Neural progenitor cell (in vitro differentiated cells): Measurements from ENCODE around the gene SLC25A34. TPM values are rescaled to one million over a fixed set of nuclear protein-coding genes. Genes with fewer than 3 reads are reported as not detected.

Experiments
- DNase-seq: peaks from one replicate; pipeline ENCODE4 v3.0.0-alpha.2; 2016; ENCODE audit warnings: low spot score
- H2AFZ ChIP-seq: fragments of 200-600 bp; sonication (generic); replicated peaks from 2 replicates; pipeline ENCODE4 v1.6.1; 2016; ENCODE audit warnings: antibody characterized with exemption
- H3F3A ChIP-seq: fragments of 200-600 bp; sonication (generic); 2 replicates; pipeline ENCODE4 v1.6.1; 2016; ENCODE audit warnings: antibody characterized with exemption, low read depth
- H3K27ac ChIP-seq: fragments of 200-600 bp; sonication (generic); 2 replicates; pipeline ENCODE4 v1.5.1; 2016; ENCODE audit warnings: mild to moderate bottlenecking
- H3K27me3 ChIP-seq: fragments of 200-600 bp; sonication (generic); 2 replicates; pipeline ENCODE4 v1.6.1; 2016; ENCODE audit warnings: mild to moderate bottlenecking, moderate library complexity
- H3K36me3 ChIP-seq: fragments of 200-600 bp; sonication (generic); 2 replicates; pipeline ENCODE4 v1.5.1; 2016
- H3K4me1 ChIP-seq: fragments of 200-600 bp; sonication (generic); 2 replicates; pipeline ENCODE4 v1.6.1; 2016; ENCODE audit warnings: mixed run types
- H3K4me2 ChIP-seq: fragments of 200-600 bp; sonication (generic); 2 replicates; pipeline ENCODE4 v1.6.1; 2016
- H3K4me3 ChIP-seq: fragments of 200-600 bp; sonication (generic); 2 replicates; pipeline ENCODE4 v1.5.1; 2016
- H3K79me2 ChIP-seq: fragments of 200-600 bp; sonication (generic); 2 replicates; pipeline ENCODE4 v1.6.1; 2016; ENCODE audit warnings: low read depth
- H3K9ac ChIP-seq: fragments of 200-600 bp; sonication (generic); 2 replicates; pipeline ENCODE4 v1.6.1; 2016
- H3K9me3 ChIP-seq: fragments of 200-600 bp; sonication (generic); 2 replicates; pipeline ENCODE4 v1.5.1; 2016; ENCODE audit warnings: low read depth
- H4K20me1 ChIP-seq: fragments of 200-600 bp; sonication (generic); 2 replicates; pipeline ENCODE4 v1.6.1; 2016; ENCODE audit warnings: low read depth
- H3K27ac Mint-ChIP-seq: 3 replicates; pipeline ENCODE4 v1.8.0; 2021; ENCODE audit warnings: mixed read lengths
- H3K27me3 Mint-ChIP-seq: 2 replicates; pipeline ENCODE4 v1.8.0; 2022; ENCODE audit warnings: low read depth, mild to moderate bottlenecking, inconsistent platforms, moderate library complexity, mixed read lengths; ENCODE audit not compliant: insufficient read depth
- H3K36me3 Mint-ChIP-seq: 3 replicates; pipeline ENCODE4 v1.8.0; 2021; ENCODE audit warnings: mixed read lengths
- H3K4me1 Mint-ChIP-seq: 3 replicates; pipeline ENCODE4 v1.8.0; 2021; ENCODE audit warnings: mixed read lengths
- H3K4me3 Mint-ChIP-seq: 3 replicates; pipeline ENCODE4 v1.8.0; 2021; ENCODE audit warnings: mild to moderate bottlenecking, moderate library complexity, mixed read lengths
- H3K9me3 Mint-ChIP-seq: 3 replicates; pipeline ENCODE4 v1.8.0; 2020; ENCODE audit warnings: mixed read lengths
- CTCF ChIP-seq: fragments of 200-600 bp; sonication (generic); IDR thresholded peaks from 2 replicates; pipeline ENCODE4 v1.5.1; 2017; ENCODE audit warnings: antibody characterized with exemption, mild to moderate bottlenecking
- EZH2 ChIP-seq: fragments of 200-600 bp; sonication (generic); IDR thresholded peaks from 2 replicates; pipeline ENCODE4 v1.6.1; 2017; ENCODE audit warnings: antibody characterized with exemption, mild to moderate bottlenecking, moderate library complexity
- EZH2phosphoT487 ChIP-seq: fragments of 200-600 bp; sonication (generic); IDR thresholded peaks from 2 replicates; pipeline ENCODE4 v1.6.1; 2017; ENCODE audit warnings: antibody characterized with exemption
- total RNA-seq: library from RNA; depleted of rRNA; stranded (reverse); fragments of >200 nt; gene quantifications from 2 replicates; pipeline ENCODE4 v1.2.3, GENCODE V29; 2015; ENCODE audit warnings: low replicate concordance

SLC25A34 gene
- total RNA-seq, 1 donor from 2014 or later = 0.34 TPM

- no peaks in the 10 kb centered on the region for H3K36me3 ChIP-seq
Observed at GRCh38 chr1:15727424-15727823, 8.6 kb upstream of the SLC25A34 start.

DNA sequence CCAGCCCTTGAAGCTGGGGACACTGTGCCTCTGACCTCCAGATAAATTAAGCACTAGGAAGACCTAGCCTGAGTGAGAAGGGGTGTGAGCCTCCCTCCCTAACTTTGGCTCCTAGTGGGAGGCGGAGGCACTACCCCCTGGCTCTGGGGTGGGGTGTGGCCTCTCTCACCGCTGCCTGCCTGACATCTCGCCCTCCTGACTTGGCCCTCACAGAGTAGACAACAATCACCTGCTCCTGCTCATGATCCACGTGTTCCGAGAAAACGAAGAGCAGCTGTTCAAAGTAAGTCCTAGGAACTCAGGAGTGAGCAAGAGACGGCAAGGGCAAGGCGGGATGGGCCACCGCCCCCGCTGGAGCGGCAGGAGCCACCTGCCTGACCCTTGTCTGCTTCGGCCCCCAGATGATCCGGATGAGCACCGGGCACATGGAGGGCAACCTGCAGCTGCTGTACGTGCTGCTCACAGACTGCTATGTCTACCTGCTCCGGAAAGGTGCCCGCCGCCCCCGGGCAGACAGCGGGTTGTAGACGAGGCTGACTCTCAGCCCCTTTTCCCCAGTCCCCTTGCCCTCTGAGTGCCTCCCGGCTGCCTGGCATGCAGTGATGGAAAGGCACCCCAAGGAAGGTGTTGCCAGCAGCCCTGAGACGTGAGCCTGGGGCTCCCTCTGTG, 8.1 kb upstream of the SLC25A34 start:
- Histone ChIP-seq H2AFZ (no peak overlapping the region), H3K27me3 (no peaks in the 10 kb centered on the region), H3K27ac (no peak overlapping the region), H3K9ac (no peak overlapping the region), H3K79me2 (no peaks in the 10 kb centered on the region), H3K4me1 (no peaks in the 10 kb centered on the region), H4K20me1 (no peaks in the 10 kb centered on the region), H3K4me2 (no peak overlapping the region), H3K36me3 (no peaks in the 10 kb centered on the region), H3F3A (no peaks in the 10 kb centered on the region), H3K4me3 (no peak overlapping the region), H3K9me3 (no peaks in the 10 kb centered on the region)
- Mint-ChIP-seq H3K27ac (no peak overlapping the region), H3K4me3 (peak overlapping the region; percentile 38), H3K9me3 (no peaks in the 10 kb centered on the region), H3K36me3 (peaks cover 14% of the 10 kb centered on the region), H3K27me3 (peaks cover 2% of the 10 kb centered on the region), H3K4me1 (no peaks in the 10 kb centered on the region)
- DNase-seq = no peak
- no peak for TF ChIP-seq EZH2phosphoT487
- no peak for TF ChIP-seq EZH2
- no peak for TF ChIP-seq CTCF

More at GRCh38 chr1:15727424-15727823, 8.6 kb upstream of the SLC25A34 start:
- Mint-ChIP-seq H3K4me1 (no peaks in the 10 kb centered on the region), H3K9me3 (no peaks in the 10 kb centered on the region), H3K36me3 (peaks cover 17% of the 10 kb centered on the region), H3K27me3 (peaks cover 2% of the 10 kb centered on the region), H3K27ac (peak overlapping the region; percentile 34), H3K4me3 (no peak overlapping the region)
- no peaks in the 10 kb centered on the region for H3K9me3 ChIP-seq
- no peaks in the 10 kb centered on the region for H3K27me3 ChIP-seq
- no peak overlapping the region for H2AFZ ChIP-seq
- no peaks in the 10 kb centered on the region for H3K4me1 ChIP-seq
- H4K20me1 ChIP-seq = no peaks in the 10 kb centered on the region
- DNase-seq = no peak
- H3F3A ChIP-seq = no peaks in the 10 kb centered on the region
- TF ChIP-seq EZH2 (no peak), CTCF (no peak), EZH2phosphoT487 (no peak)
- H3K4me2 ChIP-seq = no peak overlapping the region
- H3K27ac ChIP-seq = no peak overlapping the region
- H3K79me2 ChIP-seq = no peaks in the 10 kb centered on the region
- no peak overlapping the region for H3K4me3 ChIP-seq
- no peak overlapping the region for H3K9ac ChIP-seq

DNA sequence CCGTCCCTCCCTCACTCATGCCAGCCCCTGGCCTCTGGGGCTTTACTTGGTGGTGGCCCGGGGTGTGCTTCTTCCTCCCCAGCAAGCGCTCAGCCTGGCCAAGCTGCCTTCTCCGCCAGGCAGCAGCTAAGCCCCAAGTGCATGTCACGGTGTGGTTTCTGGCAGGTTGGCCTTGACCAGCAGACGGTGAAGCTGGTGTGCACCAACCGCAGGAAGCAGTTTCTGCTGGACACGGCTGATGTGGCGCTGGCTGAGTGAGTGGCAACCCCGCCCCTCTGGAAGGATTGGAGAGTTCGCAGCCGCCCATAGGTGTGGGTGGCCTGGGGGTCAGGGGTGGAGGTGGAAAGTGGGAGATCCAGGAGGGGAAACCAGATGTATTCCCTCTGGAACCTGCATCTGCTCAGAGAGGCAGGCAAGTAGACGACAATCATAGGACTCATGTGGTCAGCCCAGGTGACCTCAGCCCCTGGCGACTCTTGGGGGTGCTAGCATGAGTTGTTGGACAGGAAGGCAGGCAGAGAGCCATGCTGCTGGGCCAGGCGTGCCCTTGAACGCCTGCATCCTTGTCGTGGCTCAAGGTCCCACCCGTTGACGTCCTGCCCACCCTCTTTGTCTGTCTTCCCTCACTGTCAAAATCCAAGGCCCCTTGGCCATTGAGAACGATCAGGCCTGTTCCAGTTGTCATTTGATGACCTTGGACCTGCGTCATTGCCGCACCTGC, 7.0 kb upstream of the SLC25A34 start:
- no peak overlapping the region for H3K27ac Mint-ChIP-seq
- H3K36me3 Mint-ChIP-seq = peaks cover 16% of the 10 kb centered on the region
- H3K4me3 ChIP-seq = no peak overlapping the region
- no peaks in the 10 kb centered on the region for H3K36me3 ChIP-seq
- H3K4me1 Mint-ChIP-seq = no peaks in the 10 kb centered on the region
- no peak for TF ChIP-seq CTCF
- TF ChIP-seq EZH2phosphoT487 = no peak
- no peak for TF ChIP-seq EZH2
- H3K9me3 ChIP-seq = no peaks in the 10 kb centered on the region
- no peaks in the 10 kb centered on the region for H3K79me2 ChIP-seq
- no peaks in the 10 kb centered on the region for H3K4me1 ChIP-seq
- no peaks in the 10 kb centered on the region for H3K9me3 Mint-ChIP-seq
- no peak overlapping the region for H3K27ac ChIP-seq
- no peak overlapping the region for H3K4me2 ChIP-seq
- H3K27me3 ChIP-seq = no peaks in the 10 kb centered on the region
- H3F3A ChIP-seq = no peaks in the 10 kb centered on the region
- H3K9ac ChIP-seq = no peak overlapping the region
- H3K4me3 Mint-ChIP-seq = peak overlapping the region; percentile 57
- peaks cover 2% of the 10 kb centered on the region for H3K27me3 Mint-ChIP-seq
- no peaks in the 10 kb centered on the region for H4K20me1 ChIP-seq
- no peak for DNase-seq
- H2AFZ ChIP-seq = no peak overlapping the region
